ENCODE measurements around the gene IYD. TPM values are rescaled to one million over a fixed set of nuclear protein-coding genes. Genes with fewer than 3 reads are reported as not detected.
"Not testable (repeated sequence)": the region's sequence is repeated elsewhere in the genome, so short reads cannot be mapped to it uniquely, and the experiment has no call there.

IYD gene
- total and polyA plus RNA-seq, 2 donors (not counting 1 experiment from before 2014, with no cell fraction given): not detected

DNA sequence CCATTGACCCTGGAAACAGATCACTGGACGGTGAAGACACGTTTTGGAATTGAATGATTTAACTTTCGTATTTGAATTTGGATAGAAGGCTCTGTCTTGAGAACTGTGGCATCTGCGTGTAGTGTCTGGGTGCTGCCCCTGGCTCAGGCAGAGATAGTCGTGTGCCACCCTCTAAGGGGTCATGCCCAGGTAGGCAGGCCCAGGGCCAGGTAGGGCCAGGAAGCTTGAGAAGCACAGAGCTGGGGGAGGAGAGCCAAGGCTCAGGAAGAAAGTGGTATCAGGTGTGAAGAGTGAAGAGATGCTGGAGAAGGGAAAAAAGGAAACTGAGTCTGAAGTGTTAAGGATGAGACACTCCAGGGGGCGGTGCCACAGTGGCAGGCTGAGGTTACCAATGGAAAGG lies 75.5 kb downstream of the IYD start:
- Histone ChIP-seq H2AFZ (ENCODE audit: low read length) (no peak overlapping the region), H3K9me3 (ENCODE audit: control insufficient read depth, insufficient read depth, low read depth, low read length) (no peaks in the 10 kb centered on the region), H3K79me2 (ENCODE audit: control insufficient read depth, insufficient read depth, low read length) (no peaks in the 10 kb centered on the region), H3K27ac (ENCODE audit: insufficient read depth, low read length) (no peak overlapping the region), H3K4me3 (replicated peaks in 1 of 4; ENCODE audit: control extremely low read depth in 1 of 4, insufficient read depth in 1 of 4, low read depth in 3 of 4, low read length in 4 of 4) (no peak overlapping the region), H3K4me1 (ENCODE audit: control insufficient read depth, extremely low read depth, insufficient read depth, low read length) (no peaks in the 10 kb centered on the region), H3K4me2 (ENCODE audit: extremely low read depth, insufficient read depth, low read length) (no peak overlapping the region), H4K20me1 (ENCODE audit: control insufficient read depth, extremely low read depth, insufficient read depth, low read length) (no peaks in the 10 kb centered on the region), H3K36me3 (ENCODE audit: control insufficient read depth, insufficient read depth, low read length) (no peaks in the 10 kb centered on the region), H3K9ac (ENCODE audit: insufficient read depth, low read length) (no peak overlapping the region), H3K27me3 (ENCODE audit: control insufficient read depth, insufficient read depth, low read length) (no peaks in the 10 kb centered on the region)
- TF ChIP-seq EZH2 (IDR thresholded peaks at IDR 0.05; ENCODE audit: low read length, missing control alignments) (no peak), CTCF (conservative IDR thresholded peaks at IDR 0.05 in 1 of 2, IDR thresholded peaks at IDR 0.05 in 1 of 2; ENCODE audit: low read depth in 1 of 2, low read length in 2 of 2) (no peak)
- DNase-seq (ENCODE audit: low read depth in 2 of 2): no peak

- H3K27me3 ChIP-seq (ENCODE audit: control insufficient read depth, insufficient read depth, low read length): no peaks in the 10 kb centered on the region
- DNase-seq (ENCODE audit: low read depth in 2 of 2): no peak
- H3K9ac ChIP-seq (ENCODE audit: insufficient read depth, low read length): no peak overlapping the region
- no peaks in the 10 kb centered on the region for H3K9me3 ChIP-seq (ENCODE audit: control insufficient read depth, insufficient read depth, low read depth, low read length)
- H3K4me2 ChIP-seq (ENCODE audit: extremely low read depth, insufficient read depth, low read length): no peak overlapping the region
- H4K20me1 ChIP-seq (ENCODE audit: control insufficient read depth, extremely low read depth, insufficient read depth, low read length): no peaks in the 10 kb centered on the region
- H3K36me3 ChIP-seq (ENCODE audit: control insufficient read depth, insufficient read depth, low read length): no peaks in the 10 kb centered on the region
- no peak overlapping the region for H2AFZ ChIP-seq (ENCODE audit: low read length)
- no peak overlapping the region for H3K27ac ChIP-seq (ENCODE audit: insufficient read depth, low read length)
- no peaks in the 10 kb centered on the region for H3K79me2 ChIP-seq (ENCODE audit: control insufficient read depth, insufficient read depth, low read length)
- H3K4me1 ChIP-seq (ENCODE audit: control insufficient read depth, extremely low read depth, insufficient read depth, low read length): no peaks in the 10 kb centered on the region
- no peak for TF ChIP-seq EZH2 (IDR thresholded peaks at IDR 0.05; ENCODE audit: low read length, missing control alignments)
- H3K4me3 ChIP-seq (replicated peaks in 1 of 4; ENCODE audit: control extremely low read depth in 1 of 4, insufficient read depth in 1 of 4, low read depth in 3 of 4, low read length in 4 of 4): no peak overlapping the region
Measured at GRCh38 chr6:150445486-150445885, 76.7 kb downstream of the IYD start.

DNA sequence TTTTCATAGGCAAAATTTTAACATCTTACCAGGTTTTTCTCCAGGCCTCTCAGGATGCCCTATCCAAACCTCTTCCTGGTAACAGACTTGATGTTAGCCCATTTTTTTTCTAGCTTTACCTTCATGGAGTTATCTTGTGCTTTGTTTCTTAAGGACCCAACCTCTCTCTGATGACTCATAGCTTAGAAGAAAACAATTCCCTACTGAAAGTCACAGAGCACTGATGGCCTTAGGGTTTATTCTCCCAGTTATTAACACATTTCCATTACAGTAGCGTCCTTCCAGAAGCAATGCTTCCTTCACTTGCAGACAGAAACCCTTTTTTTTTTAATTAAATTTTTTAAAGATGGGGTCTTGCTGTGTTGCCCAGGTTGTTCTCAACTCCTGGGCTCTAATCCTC lies 79.4 kb downstream of the IYD start:
- Histone ChIP-seq H3K4me2 (ENCODE audit: extremely low read depth, insufficient read depth, low read length) (no peak overlapping the region), H3K4me3 (replicated peaks in 1 of 4; ENCODE audit: control extremely low read depth in 1 of 4, insufficient read depth in 1 of 4, low read depth in 3 of 4, low read length in 4 of 4) (no peak overlapping the region), H3K9ac (ENCODE audit: insufficient read depth, low read length) (no peak overlapping the region), H3K27me3 (ENCODE audit: control insufficient read depth, insufficient read depth, low read length) (no peaks in the 10 kb centered on the region), H4K20me1 (ENCODE audit: control insufficient read depth, extremely low read depth, insufficient read depth, low read length) (no peaks in the 10 kb centered on the region), H2AFZ (ENCODE audit: low read length) (no peak overlapping the region), H3K27ac (ENCODE audit: insufficient read depth, low read length) (no peak overlapping the region), H3K4me1 (ENCODE audit: control insufficient read depth, extremely low read depth, insufficient read depth, low read length) (no peaks in the 10 kb centered on the region), H3K9me3 (ENCODE audit: control insufficient read depth, insufficient read depth, low read depth, low read length) (no peaks in the 10 kb centered on the region), H3K36me3 (ENCODE audit: control insufficient read depth, insufficient read depth, low read length) (no peaks in the 10 kb centered on the region), H3K79me2 (ENCODE audit: control insufficient read depth, insufficient read depth, low read length) (no peaks in the 10 kb centered on the region)
- no peak for TF ChIP-seq CTCF (conservative IDR thresholded peaks at IDR 0.05 in 1 of 2, IDR thresholded peaks at IDR 0.05 in 1 of 2; ENCODE audit: low read depth in 1 of 2, low read length in 2 of 2)
- no peak for TF ChIP-seq EZH2 (IDR thresholded peaks at IDR 0.05; ENCODE audit: low read length, missing control alignments)
- DNase-seq (ENCODE audit: low read depth in 2 of 2): no peak

DNA sequence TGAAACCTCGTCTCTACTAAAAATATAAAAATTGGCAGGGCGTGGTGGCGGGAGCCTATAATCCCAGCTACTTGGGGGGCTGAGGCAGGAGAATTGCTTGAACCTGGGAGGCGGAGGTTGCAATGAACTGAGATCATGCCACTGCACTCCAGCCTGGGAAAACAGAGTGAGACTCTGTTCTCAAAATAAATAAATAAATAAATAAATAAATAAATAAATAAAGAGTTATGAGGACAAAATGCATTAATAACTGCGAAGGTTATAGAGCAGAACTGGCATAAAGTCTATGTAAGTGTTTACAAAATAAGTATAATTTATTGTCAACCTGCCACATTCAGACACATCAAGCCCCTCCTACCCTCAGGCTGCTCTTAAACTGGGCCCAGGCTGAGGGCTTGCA lies 80.2 kb downstream of the IYD start:
- H3K27me3 ChIP-seq (ENCODE audit: control insufficient read depth, insufficient read depth, low read length); H3K9me3 ChIP-seq (ENCODE audit: control insufficient read depth, insufficient read depth, low read depth, low read length); H3K79me2 ChIP-seq (ENCODE audit: control insufficient read depth, insufficient read depth, low read length); H2AFZ ChIP-seq (ENCODE audit: low read length); H3K36me3 ChIP-seq (ENCODE audit: control insufficient read depth, insufficient read depth, low read length); H3K4me2 ChIP-seq (ENCODE audit: extremely low read depth, insufficient read depth, low read length); DNase-seq (ENCODE audit: low read depth in 2 of 2); H3K9ac ChIP-seq (ENCODE audit: insufficient read depth, low read length); H3K4me3 ChIP-seq (replicated peaks in 1 of 4; ENCODE audit: control extremely low read depth in 1 of 4, insufficient read depth in 1 of 4, low read depth in 3 of 4, low read length in 4 of 4); H3K27ac ChIP-seq (ENCODE audit: insufficient read depth, low read length); H3K4me1 ChIP-seq (ENCODE audit: control insufficient read depth, extremely low read depth, insufficient read depth, low read length); H4K20me1 ChIP-seq (ENCODE audit: control insufficient read depth, extremely low read depth, insufficient read depth, low read length): not testable (repeated sequence)

Data from fibroblast of lung (primary cell).